H1 (cell line): ENCODE measurements around the gene NOD2. TPM values are rescaled to one million over a fixed set of nuclear protein-coding genes. Genes with fewer than 3 reads are reported as not detected.

Experiments
- BCL11A ChIP-seq, 2 experiments: IDR thresholded peaks; one replicate each; pipeline ENCODE4 v1.6.1; 2011; ENCODE audit warnings: low read depth in 2 of 2, low read length in 2 of 2, mild to moderate bottlenecking in 2 of 2
- BRCA1 ChIP-seq: IDR thresholded peaks from 2 replicates; pipeline ENCODE4 v1.6.1; 2012; ENCODE audit warnings: low read depth, low read length, improper control_type of control experiment
- KDM1A ChIP-seq: fragments of 200-600, 300-600 bp; sonication (generic); IDR thresholded peaks from 2 replicates; pipeline ENCODE4 v1.7.1; 2016; ENCODE audit warnings: mild to moderate bottlenecking, low read length, borderline replicate concordance
- TCF12 ChIP-seq: IDR thresholded peaks from 2 replicates; pipeline ENCODE4 v1.6.1; 2011; ENCODE audit warnings: low read depth, mild to moderate bottlenecking, low read length
- TEAD4 ChIP-seq: IDR thresholded peaks from 2 replicates; pipeline ENCODE4 v1.6.1; 2012; ENCODE audit warnings: low read depth, low read length, inconsistent platforms, mixed read lengths
- polyA plus RNA-seq, 7 experiments: library from polyadenylated mRNA; depleted of rRNA in 3 of 7; stranded (reverse) in 5 of 7; unstranded in 2 of 7; fragments of >200 nt in 5 of 7; fragments of 200-250 nt in 2 of 7; gene quantifications; 1 replicate in 5 of 7; 2 replicates in 1 of 7; 4 replicates in 1 of 7; pipeline versions ENCODE4 v1.2.1 to v1.2.3, GENCODE V29; 2011 to 2013; ENCODE audit warnings: missing spikeins in 2 of 7, mixed read lengths in 2 of 7
- total RNA-seq: library from RNA; stranded (reverse); fragmentation: NEBNext Ultra II Directional; extraction: Animal tissue kit (Norgen Biotek cat#: 25700); gene quantifications from 2 replicates; pipeline ENCODE4 v1.2.1, GENCODE V29; 2021
- TF ChIP-seq, protein P1 (sequence below): fragments of 300-600 bp; sonication (generic); IDR thresholded peaks from 2 replicates; pipeline ENCODE4 v1.7.1; 2012; ENCODE audit warnings: low read length, moderate library complexity, mild to moderate bottlenecking, inconsistent platforms; ENCODE audit not compliant: insufficient replicate concordance

The NOD2 gene
- total and polyA plus RNA-seq, 2 of the 8 experiments (the other 6 are each of a cell fraction or from before 2014, with no cell fraction given) = 0.37 to 0.42 TPM

DNA sequence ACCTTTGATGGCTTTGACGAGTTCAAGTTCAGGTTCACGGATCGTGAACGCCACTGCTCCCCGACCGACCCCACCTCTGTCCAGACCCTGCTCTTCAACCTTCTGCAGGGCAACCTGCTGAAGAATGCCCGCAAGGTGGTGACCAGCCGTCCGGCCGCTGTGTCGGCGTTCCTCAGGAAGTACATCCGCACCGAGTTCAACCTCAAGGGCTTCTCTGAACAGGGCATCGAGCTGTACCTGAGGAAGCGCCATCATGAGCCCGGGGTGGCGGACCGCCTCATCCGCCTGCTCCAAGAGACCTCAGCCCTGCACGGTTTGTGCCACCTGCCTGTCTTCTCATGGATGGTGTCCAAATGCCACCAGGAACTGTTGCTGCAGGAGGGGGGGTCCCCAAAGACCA, 17.6 kb downstream of the NOD2 start (continued):
- TF ChIP-seq, protein P1, sequence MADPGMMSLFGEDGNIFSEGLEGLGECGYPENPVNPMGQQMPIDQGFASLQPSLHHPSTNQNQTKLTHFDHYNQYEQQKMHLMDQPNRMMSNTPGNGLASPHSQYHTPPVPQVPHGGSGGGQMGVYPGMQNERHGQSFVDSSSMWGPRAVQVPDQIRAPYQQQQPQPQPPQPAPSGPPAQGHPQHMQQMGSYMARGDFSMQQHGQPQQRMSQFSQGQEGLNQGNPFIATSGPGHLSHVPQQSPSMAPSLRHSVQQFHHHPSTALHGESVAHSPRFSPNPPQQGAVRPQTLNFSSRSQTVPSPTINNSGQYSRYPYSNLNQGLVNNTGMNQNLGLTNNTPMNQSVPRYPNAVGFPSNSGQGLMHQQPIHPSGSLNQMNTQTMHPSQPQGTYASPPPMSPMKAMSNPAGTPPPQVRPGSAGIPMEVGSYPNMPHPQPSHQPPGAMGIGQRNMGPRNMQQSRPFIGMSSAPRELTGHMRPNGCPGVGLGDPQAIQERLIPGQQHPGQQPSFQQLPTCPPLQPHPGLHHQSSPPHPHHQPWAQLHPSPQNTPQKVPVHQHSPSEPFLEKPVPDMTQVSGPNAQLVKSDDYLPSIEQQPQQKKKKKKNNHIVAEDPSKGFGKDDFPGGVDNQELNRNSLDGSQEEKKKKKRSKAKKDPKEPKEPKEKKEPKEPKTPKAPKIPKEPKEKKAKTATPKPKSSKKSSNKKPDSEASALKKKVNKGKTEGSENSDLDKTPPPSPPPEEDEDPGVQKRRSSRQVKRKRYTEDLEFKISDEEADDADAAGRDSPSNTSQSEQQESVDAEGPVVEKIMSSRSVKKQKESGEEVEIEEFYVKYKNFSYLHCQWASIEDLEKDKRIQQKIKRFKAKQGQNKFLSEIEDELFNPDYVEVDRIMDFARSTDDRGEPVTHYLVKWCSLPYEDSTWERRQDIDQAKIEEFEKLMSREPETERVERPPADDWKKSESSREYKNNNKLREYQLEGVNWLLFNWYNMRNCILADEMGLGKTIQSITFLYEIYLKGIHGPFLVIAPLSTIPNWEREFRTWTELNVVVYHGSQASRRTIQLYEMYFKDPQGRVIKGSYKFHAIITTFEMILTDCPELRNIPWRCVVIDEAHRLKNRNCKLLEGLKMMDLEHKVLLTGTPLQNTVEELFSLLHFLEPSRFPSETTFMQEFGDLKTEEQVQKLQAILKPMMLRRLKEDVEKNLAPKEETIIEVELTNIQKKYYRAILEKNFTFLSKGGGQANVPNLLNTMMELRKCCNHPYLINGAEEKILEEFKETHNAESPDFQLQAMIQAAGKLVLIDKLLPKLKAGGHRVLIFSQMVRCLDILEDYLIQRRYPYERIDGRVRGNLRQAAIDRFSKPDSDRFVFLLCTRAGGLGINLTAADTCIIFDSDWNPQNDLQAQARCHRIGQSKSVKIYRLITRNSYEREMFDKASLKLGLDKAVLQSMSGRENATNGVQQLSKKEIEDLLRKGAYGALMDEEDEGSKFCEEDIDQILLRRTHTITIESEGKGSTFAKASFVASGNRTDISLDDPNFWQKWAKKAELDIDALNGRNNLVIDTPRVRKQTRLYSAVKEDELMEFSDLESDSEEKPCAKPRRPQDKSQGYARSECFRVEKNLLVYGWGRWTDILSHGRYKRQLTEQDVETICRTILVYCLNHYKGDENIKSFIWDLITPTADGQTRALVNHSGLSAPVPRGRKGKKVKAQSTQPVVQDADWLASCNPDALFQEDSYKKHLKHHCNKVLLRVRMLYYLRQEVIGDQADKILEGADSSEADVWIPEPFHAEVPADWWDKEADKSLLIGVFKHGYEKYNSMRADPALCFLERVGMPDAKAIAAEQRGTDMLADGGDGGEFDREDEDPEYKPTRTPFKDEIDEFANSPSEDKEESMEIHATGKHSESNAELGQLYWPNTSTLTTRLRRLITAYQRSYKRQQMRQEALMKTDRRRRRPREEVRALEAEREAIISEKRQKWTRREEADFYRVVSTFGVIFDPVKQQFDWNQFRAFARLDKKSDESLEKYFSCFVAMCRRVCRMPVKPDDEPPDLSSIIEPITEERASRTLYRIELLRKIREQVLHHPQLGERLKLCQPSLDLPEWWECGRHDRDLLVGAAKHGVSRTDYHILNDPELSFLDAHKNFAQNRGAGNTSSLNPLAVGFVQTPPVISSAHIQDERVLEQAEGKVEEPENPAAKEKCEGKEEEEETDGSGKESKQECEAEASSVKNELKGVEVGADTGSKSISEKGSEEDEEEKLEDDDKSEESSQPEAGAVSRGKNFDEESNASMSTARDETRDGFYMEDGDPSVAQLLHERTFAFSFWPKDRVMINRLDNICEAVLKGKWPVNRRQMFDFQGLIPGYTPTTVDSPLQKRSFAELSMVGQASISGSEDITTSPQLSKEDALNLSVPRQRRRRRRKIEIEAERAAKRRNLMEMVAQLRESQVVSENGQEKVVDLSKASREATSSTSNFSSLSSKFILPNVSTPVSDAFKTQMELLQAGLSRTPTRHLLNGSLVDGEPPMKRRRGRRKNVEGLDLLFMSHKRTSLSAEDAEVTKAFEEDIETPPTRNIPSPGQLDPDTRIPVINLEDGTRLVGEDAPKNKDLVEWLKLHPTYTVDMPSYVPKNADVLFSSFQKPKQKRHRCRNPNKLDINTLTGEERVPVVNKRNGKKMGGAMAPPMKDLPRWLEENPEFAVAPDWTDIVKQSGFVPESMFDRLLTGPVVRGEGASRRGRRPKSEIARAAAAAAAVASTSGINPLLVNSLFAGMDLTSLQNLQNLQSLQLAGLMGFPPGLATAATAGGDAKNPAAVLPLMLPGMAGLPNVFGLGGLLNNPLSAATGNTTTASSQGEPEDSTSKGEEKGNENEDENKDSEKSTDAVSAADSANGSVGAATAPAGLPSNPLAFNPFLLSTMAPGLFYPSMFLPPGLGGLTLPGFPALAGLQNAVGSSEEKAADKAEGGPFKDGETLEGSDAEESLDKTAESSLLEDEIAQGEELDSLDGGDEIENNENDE = no peak
- no peak for TF ChIP-seq BRCA1
- no peak for TF ChIP-seq KDM1A
- TF ChIP-seq TEAD4 = no peak
- TF ChIP-seq TCF12 = no peak
- no peak for TF ChIP-seq BCL11A (IDR thresholded peaks at IDR 0.05; ENCODE audit: low read depth in 2 of 2, low read length in 2 of 2)
